ENCODE data around the gene OR6S1. TPM values are rescaled to one million over a fixed set of nuclear protein-coding genes. Genes with fewer than 3 reads are reported as not detected.

The OR6S1 gene
- total and polyA plus RNA-seq, 10 of the 15 experiments (the other 5 are each of a cell fraction or from before 2014, with no cell fraction given), result 0.22 to 0.67 (median 0.43) TPM; not detected in 4

DNA sequence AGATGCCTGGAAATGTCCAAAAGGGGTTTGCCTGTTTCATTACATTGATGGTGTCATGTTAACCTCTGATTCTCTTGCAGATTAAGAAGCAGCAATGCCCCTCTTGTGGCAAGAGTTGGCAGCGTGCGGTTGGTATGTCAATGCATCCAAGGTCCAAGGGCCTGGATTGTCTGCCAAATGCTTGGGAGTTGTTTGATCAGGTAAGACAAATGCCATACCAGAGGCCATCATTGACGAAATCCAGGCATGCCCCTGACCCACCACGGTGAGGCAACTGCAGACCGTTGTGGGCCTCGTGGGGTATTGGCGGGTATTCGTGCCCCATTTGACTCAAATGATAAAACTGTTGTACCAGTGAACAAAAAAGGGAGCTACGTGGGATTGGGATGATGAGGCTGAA, 38.9 kb downstream of the OR6S1 start:
- BruUV-seq (replicated peaks), result no TSS peak
- no peaks in the 10 kb centered on the region for H3K9me3 ChIP-seq (replicated peaks; ENCODE audit: control insufficient read depth, insufficient read depth, low read length)
- 66% methylated on average over 9 of the region's 9 CpGs for WGBS (ENCODE audit: insufficient coverage, insufficient replicate concordance, low lambda C conversion rate, missing lambda C conversion rate)
- TF ChIP-seq, protein P1, sequence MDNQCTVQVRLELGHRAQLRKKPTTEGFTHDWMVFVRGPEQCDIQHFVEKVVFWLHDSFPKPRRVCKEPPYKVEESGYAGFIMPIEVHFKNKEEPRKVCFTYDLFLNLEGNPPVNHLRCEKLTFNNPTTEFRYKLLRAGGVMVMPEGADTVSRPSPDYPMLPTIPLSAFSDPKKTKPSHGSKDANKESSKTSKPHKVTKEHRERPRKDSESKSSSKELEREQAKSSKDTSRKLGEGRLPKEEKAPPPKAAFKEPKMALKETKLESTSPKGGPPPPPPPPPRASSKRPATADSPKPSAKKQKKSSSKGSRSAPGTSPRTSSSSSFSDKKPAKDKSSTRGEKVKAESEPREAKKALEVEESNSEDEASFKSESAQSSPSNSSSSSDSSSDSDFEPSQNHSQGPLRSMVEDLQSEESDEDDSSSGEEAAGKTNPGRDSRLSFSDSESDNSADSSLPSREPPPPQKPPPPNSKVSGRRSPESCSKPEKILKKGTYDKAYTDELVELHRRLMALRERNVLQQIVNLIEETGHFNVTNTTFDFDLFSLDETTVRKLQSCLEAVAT (IDR thresholded peaks at IDR 0.05), result no peak
- TF ChIP-seq ESRRA (IDR thresholded peaks at IDR 0.05; ENCODE audit: low read length) (no peak), CBX3 (IDR thresholded peaks at IDR 0.05; ENCODE audit: borderline replicate concordance, low read depth) (no peak), RCOR1 (conservative IDR thresholded peaks at IDR 0.05; ENCODE audit: low read depth, low read length) (no peak), NFYA (IDR thresholded peaks at IDR 0.05; ENCODE audit: borderline replicate concordance, low read depth, low read length) (no peak), SMARCA5 (IDR thresholded peaks at IDR 0.05) (no peak), JUNB (IDR thresholded peaks at IDR 0.05) (no peak), TCF12 (IDR thresholded peaks at IDR 0.05; ENCODE audit: low read depth, low read length) (no peak), BACH1 (IDR thresholded peaks at IDR 0.05; ENCODE audit: borderline replicate concordance) (no peak), RELA (IDR thresholded peaks at IDR 0.05; ENCODE audit: borderline replicate concordance, partially characterized antibody) (no peak), ZNF217 (IDR thresholded peaks at IDR 0.05) (no peak)
- CTCF ChIA-PET, result interaction anchor here (0.5 to 9.9 kb wide), 3 partner anchors 96 to 274 kb away, joined by 3 to 216 read pairs (median 3); partner anchors contain the start of gene CCNB1IP1
- in situ Hi-C loops (cut with MboI), result no loop called here
- no peak overlapping the region for H3K9ac ChIP-seq (ENCODE audit: control insufficient read depth, insufficient read depth, low read length)
- intact Hi-C loops (cut with micrococcal nuclease; ENCODE audit: unreplicated experiment), result no loop called here
- POLR2A ChIA-PET, result no interaction called here
- no peaks in the 10 kb centered on the region; the same call in 1 of the 2 replicates for H3K4me1 ChIP-seq (ENCODE audit: control insufficient read depth, insufficient read depth, low read length)
- no peaks in the 10 kb centered on the region for H3K36me3 ChIP-seq (ENCODE audit: control insufficient read depth in 2 of 2, insufficient read depth in 2 of 2, low read length in 1 of 2)
- H3K79me2 ChIP-seq (ENCODE audit: control insufficient read depth, insufficient read depth, low read length), result no peaks in the 10 kb centered on the region
- H3K27ac ChIP-seq (ENCODE audit: control insufficient read depth, insufficient read depth), result no peak overlapping the region
- SMC1A ChIA-PET (ENCODE audit: uncharacterized antibody, unreplicated experiment), result interaction anchor here (1.0 to 1.4 kb wide), 2 partner anchors 187 to 273 kb away, joined by 4 read pairs; no protein-coding TSS in a partner anchor
- no peak overlapping the region for H3K4me3 ChIP-seq
- no peak for ATAC-seq
- RAD21 ChIA-PET (ENCODE audit: unreplicated experiment), result interaction anchor here (1.6 kb wide), 1 partner anchor 116 kb away, joined by 3 read pairs; no protein-coding TSS in a partner anchor
- no peaks in the 10 kb centered on the region for H4K20me1 ChIP-seq (ENCODE audit: control insufficient read depth, insufficient read depth)
- no peak overlapping the region for H2AFZ ChIP-seq (ENCODE audit: control insufficient read depth, low read depth, low read length)
- H3K4me2 ChIP-seq (ENCODE audit: control insufficient read depth, insufficient read depth), result no peak overlapping the region
- H3K27me3 ChIP-seq (replicated peaks in 1 of 2; ENCODE audit: control insufficient read depth in 2 of 2, insufficient read depth in 2 of 2, low read length in 1 of 2), result no peaks in the 10 kb centered on the region
- DNase-seq (ENCODE audit: low read depth, low spot score), result no peak
- FAIRE-seq, result no peak

Measured in GM12878 (cell line).